ENCODE measurements around the gene RNF222.

DNA sequence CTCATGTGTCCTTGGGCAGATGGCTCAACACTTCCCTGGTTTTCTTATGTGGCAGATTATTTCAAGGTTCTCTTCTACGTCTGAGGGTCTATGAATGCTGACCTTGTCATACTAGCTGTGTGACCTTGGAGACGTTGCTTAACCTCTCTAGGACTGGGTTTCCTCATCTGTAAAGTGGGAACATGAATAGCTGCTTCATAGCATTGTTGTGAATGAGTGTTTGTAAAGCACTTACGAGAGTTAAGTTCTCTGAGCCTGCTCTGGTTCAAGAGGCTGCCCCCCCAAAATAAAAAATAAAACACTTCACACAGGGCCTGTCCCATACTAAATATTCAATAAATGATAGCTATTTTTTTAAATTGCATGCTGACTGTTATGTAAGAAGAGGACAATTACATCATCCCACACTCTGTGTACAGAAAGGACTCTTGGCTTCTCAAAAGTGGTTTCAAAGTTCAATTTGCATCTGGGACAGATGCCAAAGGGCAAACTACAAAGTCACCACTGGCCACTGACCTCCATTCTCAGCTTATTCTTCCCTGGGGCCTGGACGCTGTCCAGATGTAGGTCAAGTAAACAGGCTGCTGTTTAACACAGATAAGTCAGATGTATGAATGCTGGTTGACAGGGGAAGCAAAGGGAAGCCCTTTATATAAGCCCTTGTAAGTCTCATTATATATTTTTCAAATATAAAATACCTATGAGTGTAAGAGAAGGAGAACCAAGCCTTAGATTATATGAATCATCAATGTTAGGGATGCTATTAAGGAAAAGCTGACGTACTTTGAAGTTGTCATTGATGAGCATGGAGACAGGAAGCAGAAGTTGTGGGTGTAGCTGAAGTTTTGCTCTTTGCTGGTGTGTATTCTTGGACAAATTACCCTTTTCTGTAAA lies 22.7 kb upstream of the RNF222 start:
- TF ChIP-seq EZH2 (IDR thresholded peaks at IDR 0.05) (no peak), POLR2AphosphoS5 (IDR thresholded peaks at IDR 0.05; ENCODE audit: borderline replicate concordance, low read depth, low read length) (no peak), FOXP2 (optimal IDR thresholded peaks at IDR 0.05; ENCODE audit: control extremely low read depth, extremely low read length, insufficient read depth) (no peak)
